Esophagus squamous epithelium (tissue), 4 donors: ENCODE measurements around the gene EGFR.

Experiments
- POLR2A ChIP-seq, 4 donors: fragments of 450-650 bp; IDR thresholded peaks; one replicate each; pipeline ENCODE4 v1.6.1; 2017; ENCODE audit warnings: antibody characterized with exemption in 4 of 4, mild to moderate bottlenecking in 4 of 4, moderate library complexity in 3 of 4
- TF ChIP-seq, protein P1 (sequence below), 6 experiments: fragments of 450-650 bp in 4 of 6; fragments of 200-600 bp in 2 of 6; sonication (generic) in 2 of 6; IDR thresholded peaks; one replicate each; pipeline ENCODE4 v1.5.1; 2016 to 2019; ENCODE audit warnings: antibody characterized with exemption in 6 of 6, mild to moderate bottlenecking in 4 of 6, moderate library complexity in 4 of 6

DNA sequence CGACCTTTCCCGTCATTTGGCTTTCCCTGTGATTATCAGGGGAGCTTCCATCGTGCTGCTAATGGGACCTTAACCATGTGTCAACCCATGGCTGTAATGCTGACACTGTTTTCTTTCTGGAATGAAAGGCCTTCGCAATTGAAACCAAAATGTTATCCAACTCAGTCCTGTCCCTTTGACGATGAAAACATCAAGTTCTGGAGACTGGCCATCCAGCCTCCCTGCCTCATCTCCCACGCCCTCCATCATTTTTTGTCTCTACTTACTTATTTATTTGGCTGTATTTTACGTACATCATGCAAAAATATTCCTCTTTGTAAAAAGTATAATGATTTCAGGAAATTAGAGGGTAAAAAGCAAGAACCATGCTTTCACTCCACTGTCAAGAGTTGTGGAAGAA is 69.8 kb downstream of the EGFR start:
- TF ChIP-seq, protein P1, sequence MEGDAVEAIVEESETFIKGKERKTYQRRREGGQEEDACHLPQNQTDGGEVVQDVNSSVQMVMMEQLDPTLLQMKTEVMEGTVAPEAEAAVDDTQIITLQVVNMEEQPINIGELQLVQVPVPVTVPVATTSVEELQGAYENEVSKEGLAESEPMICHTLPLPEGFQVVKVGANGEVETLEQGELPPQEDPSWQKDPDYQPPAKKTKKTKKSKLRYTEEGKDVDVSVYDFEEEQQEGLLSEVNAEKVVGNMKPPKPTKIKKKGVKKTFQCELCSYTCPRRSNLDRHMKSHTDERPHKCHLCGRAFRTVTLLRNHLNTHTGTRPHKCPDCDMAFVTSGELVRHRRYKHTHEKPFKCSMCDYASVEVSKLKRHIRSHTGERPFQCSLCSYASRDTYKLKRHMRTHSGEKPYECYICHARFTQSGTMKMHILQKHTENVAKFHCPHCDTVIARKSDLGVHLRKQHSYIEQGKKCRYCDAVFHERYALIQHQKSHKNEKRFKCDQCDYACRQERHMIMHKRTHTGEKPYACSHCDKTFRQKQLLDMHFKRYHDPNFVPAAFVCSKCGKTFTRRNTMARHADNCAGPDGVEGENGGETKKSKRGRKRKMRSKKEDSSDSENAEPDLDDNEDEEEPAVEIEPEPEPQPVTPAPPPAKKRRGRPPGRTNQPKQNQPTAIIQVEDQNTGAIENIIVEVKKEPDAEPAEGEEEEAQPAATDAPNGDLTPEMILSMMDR (IDR thresholded peaks at IDR 0.05) = no peak
- no peak for TF ChIP-seq POLR2A (IDR thresholded peaks at IDR 0.05)
